Keratinocyte (primary cell): ENCODE measurements around the gene DNLZ. TPM values are rescaled to one million over a fixed set of nuclear protein-coding genes. Genes with fewer than 3 reads are reported as not detected.

ENCODE experiments used
- DNase-seq: peaks from one replicate; pipeline ENCODE4 v3.0.0-alpha.2; 2011; ENCODE audit warnings: low read depth, missing footprints, low spot score
- FAIRE-seq: peaks from 2 replicates; lab custom pipeline; 2011; peaks lifted over from hg19 to GRCh38; lab: Jason Lieb, UNC
- H2AFZ ChIP-seq: 2 replicates; pipeline ENCODE4 v1.6.0; 2012; ENCODE audit warnings: low read length, control low read depth, inconsistent platforms; ENCODE audit not compliant: control insufficient read depth
- H3K27ac ChIP-seq: 2 replicates; pipeline ENCODE4 v1.5.1; 2011; ENCODE audit warnings: low read length; ENCODE audit not compliant: control insufficient read depth, insufficient read depth
- H3K27me3 ChIP-seq: 3 replicates; pipeline ENCODE4 v1.6.0; 2011; ENCODE audit warnings: low read length; ENCODE audit not compliant: control insufficient read depth, insufficient read depth; ENCODE audit errors: extremely low read depth
- H3K36me3 ChIP-seq, 2 experiments: 2 replicates in 1 of 2; 3 replicates in 1 of 2; pipeline ENCODE4 v1.5.1; 2011; ENCODE audit warnings: low read length in 2 of 2, mild to moderate bottlenecking in 1 of 2; ENCODE audit not compliant: control insufficient read depth in 2 of 2, insufficient read depth in 2 of 2; ENCODE audit errors: extremely low read depth in 1 of 2
- H3K4me1 ChIP-seq: 3 replicates; pipeline ENCODE4 v1.5.1; 2011; ENCODE audit warnings: low read length; ENCODE audit not compliant: control insufficient read depth, insufficient read depth; ENCODE audit errors: extremely low read depth
- H3K4me2 ChIP-seq: 3 replicates; pipeline ENCODE4 v1.6.0; 2011; ENCODE audit warnings: low read depth, low read length; ENCODE audit not compliant: control insufficient read depth, insufficient read depth; ENCODE audit errors: extremely low read depth
- H3K4me3 ChIP-seq, 3 experiments: fragments of 200-600 bp in 1 of 3; sonication (generic) in 1 of 3; 2 replicates in 2 of 3; 3 replicates in 1 of 3; pipeline ENCODE4 v1.5.1; 2011 to 2016; ENCODE audit warnings: low read length in 3 of 3, mild to moderate bottlenecking in 3 of 3, control low read depth in 2 of 3, inconsistent platforms in 1 of 3, low read depth in 1 of 3, mixed read lengths in 1 of 3, mixed run types in 1 of 3, moderate library complexity in 1 of 3; ENCODE audit not compliant: control insufficient read depth in 2 of 3, insufficient read depth in 2 of 3; ENCODE audit errors: extremely low read depth in 1 of 3
- H3K79me2 ChIP-seq: 2 replicates; pipeline ENCODE4 v1.6.0; 2012; ENCODE audit warnings: low read length; ENCODE audit not compliant: control insufficient read depth, insufficient read depth
- H3K9ac ChIP-seq: 3 replicates; pipeline ENCODE4 v1.6.0; 2011; ENCODE audit warnings: low read length; ENCODE audit not compliant: control insufficient read depth, insufficient read depth; ENCODE audit errors: extremely low read depth
- H3K9me1 ChIP-seq: 3 replicates; pipeline ENCODE4 v1.6.0; 2011; ENCODE audit warnings: low read length; ENCODE audit not compliant: control insufficient read depth, insufficient read depth; ENCODE audit errors: extremely low read depth
- H3K9me3 ChIP-seq: 2 replicates; pipeline ENCODE4 v1.5.1; 2012; ENCODE audit warnings: low read depth, low read length; ENCODE audit not compliant: control insufficient read depth
- H4K20me1 ChIP-seq: 3 replicates; pipeline ENCODE4 v1.6.0; 2011; ENCODE audit warnings: low read length; ENCODE audit not compliant: control insufficient read depth, insufficient read depth; ENCODE audit errors: extremely low read depth
- CTCF ChIP-seq, 3 experiments: IDR thresholded peaks in 1 of 3; conservative IDR thresholded peaks in 1 of 3; optimal IDR thresholded peaks in 1 of 3; 2 replicates in 2 of 3; 3 replicates in 1 of 3; pipeline versions ENCODE3 to v1.5.1; 2011; ENCODE audit warnings: low read length in 3 of 3, mild to moderate bottlenecking in 3 of 3, moderate library complexity in 2 of 3, control low read depth in 1 of 3, inconsistent platforms in 1 of 3; ENCODE audit not compliant: insufficient read depth in 2 of 3; ENCODE audit errors: extremely low read depth in 1 of 3
- EZH2 ChIP-seq: IDR thresholded peaks from one replicate; pipeline ENCODE4 v1.6.1; 2012; ENCODE audit warnings: inconsistent platforms, mild to moderate bottlenecking, low read length, moderate library complexity
- dilution Hi-C: fragments of 300-500 bp; cut with MboI; formaldehyde crosslinking; loops from one replicate; pipeline ENCODE4 v1.7.0; 2020; ENCODE audit warnings: low sequenced_read_pairs; ENCODE audit not compliant: extremely low pct_ligation_motif_present
- polyA plus RNA-seq, 5 experiments: library from polyadenylated mRNA; depleted of rRNA in 3 of 5; stranded (reverse) in 3 of 5; stranded (forward) in 1 of 5; unstranded in 1 of 5; fragments of >200 nt; gene quantifications; 1 replicate in 1 of 5; 2 replicates in 3 of 5; 3 replicates in 1 of 5; pipeline versions ENCODE4 v1.2.1 to v1.2.3, GENCODE V29; 2011 to 2012; ENCODE audit warnings: missing spikeins in 2 of 5, low read depth in 1 of 5, low replicate concordance in 1 of 5

Gene DNLZ
- polyA plus RNA-seq, 1 donor (not counting 4 experiments of a cell fraction or from before 2014, with no cell fraction given) = 6.7 TPM

GRCh38 chr9:136316271-136316751 lies 47.2 kb downstream of the DNLZ start:
- peaks cover 8% of the 10 kb centered on the region for H3K9me3 ChIP-seq
- H3K4me3 ChIP-seq = no peak overlapping the region
- dilution Hi-C loops = no loop called here
- H3K4me2 ChIP-seq = no peak overlapping the region
- no peaks in the 10 kb centered on the region for H4K20me1 ChIP-seq
- DNase-seq = no peak
- no peaks in the 10 kb centered on the region for H3K36me3 ChIP-seq
- H3K27ac ChIP-seq = no peak overlapping the region
- TF ChIP-seq CTCF (optimal IDR thresholded peaks at IDR 0.05 in 1 of 3, IDR thresholded peaks at IDR 0.05 in 1 of 3, conservative IDR thresholded peaks at IDR 0.05 in 1 of 3; ENCODE audit: extremely low read depth in 1 of 3, insufficient read depth in 2 of 3, low read length in 3 of 3) = no peak
- TF ChIP-seq EZH2 = no peak
- no peak overlapping the region for H3K9ac ChIP-seq
- peaks cover 4% of the 10 kb centered on the region for H3K4me1 ChIP-seq
- H2AFZ ChIP-seq = no peak overlapping the region
- no peaks in the 10 kb centered on the region for H3K79me2 ChIP-seq
- FAIRE-seq = no peak
- peaks cover under 1% of the 10 kb centered on the region for H3K27me3 ChIP-seq
- no peaks in the 10 kb centered on the region for H3K9me1 ChIP-seq

- no peaks in the 10 kb centered on the region for H3K36me3 ChIP-seq
- no peak overlapping the region for H3K9ac ChIP-seq
- peaks cover 6% of the 10 kb centered on the region for H3K9me3 ChIP-seq
- no peaks in the 10 kb centered on the region for H3K79me2 ChIP-seq
- H3K9me1 ChIP-seq = no peaks in the 10 kb centered on the region
- H3K4me1 ChIP-seq = peaks cover 4% of the 10 kb centered on the region
- H3K27me3 ChIP-seq = no peaks in the 10 kb centered on the region
- H3K4me3 ChIP-seq = no peak overlapping the region
- H2AFZ ChIP-seq = no peak overlapping the region
- FAIRE-seq (no peak), DNase-seq (no peak)
- no peak overlapping the region for H3K27ac ChIP-seq
- no peak overlapping the region for H3K4me2 ChIP-seq
- dilution Hi-C loops = no loop called here
- no peaks in the 10 kb centered on the region for H4K20me1 ChIP-seq
- TF ChIP-seq EZH2 = no peak
- TF ChIP-seq CTCF (optimal IDR thresholded peaks at IDR 0.05 in 1 of 3, IDR thresholded peaks at IDR 0.05 in 1 of 3, conservative IDR thresholded peaks at IDR 0.05 in 1 of 3; ENCODE audit: extremely low read depth in 1 of 3, insufficient read depth in 2 of 3, low read length in 3 of 3) = no peak
These were observed 48.6 kb downstream of the DNLZ start for GRCh38 chr9:136314944-136315343.
